Glutamatergic neuron (in vitro differentiated cells): ENCODE data around the gene PRDM8. TPM values are rescaled to one million over a fixed set of nuclear protein-coding genes. Genes with fewer than 3 reads are reported as not detected.
A peak's percentile ranks its signal among the peaks of the same experiment; 100 is the strongest.

Source experiments
- DNase-seq: peaks from one replicate; pipeline ENCODE4 v3.0.0; 2022
- H3K27ac Mint-ChIP-seq: one replicate; pipeline ENCODE4 v1.8.0; 2020; ENCODE audit warnings: mild to moderate bottlenecking, mixed read lengths, inconsistent platforms; ENCODE audit not compliant: unreplicated experiment
- H3K27me3 Mint-ChIP-seq: one replicate; pipeline ENCODE4 v1.8.0; 2020; ENCODE audit warnings: mild to moderate bottlenecking, moderate library complexity, mixed read lengths, inconsistent platforms; ENCODE audit not compliant: unreplicated experiment
- H3K36me3 Mint-ChIP-seq: one replicate; pipeline ENCODE4 v1.8.0; 2020; ENCODE audit warnings: mild to moderate bottlenecking, mixed read lengths, inconsistent platforms; ENCODE audit not compliant: unreplicated experiment
- H3K4me1 Mint-ChIP-seq: one replicate; pipeline ENCODE4 v1.8.0; 2020; ENCODE audit warnings: mild to moderate bottlenecking, low read depth, mixed read lengths, inconsistent platforms; ENCODE audit not compliant: unreplicated experiment
- H3K4me3 Mint-ChIP-seq: one replicate; pipeline ENCODE4 v1.8.0; 2020; ENCODE audit warnings: mild to moderate bottlenecking, mixed read lengths, inconsistent platforms; ENCODE audit not compliant: unreplicated experiment
- H3K9me3 Mint-ChIP-seq: one replicate; pipeline ENCODE4 v1.8.0; 2020; ENCODE audit warnings: mild to moderate bottlenecking, moderate library complexity, mixed read lengths, inconsistent platforms; ENCODE audit not compliant: unreplicated experiment
- CTCF ChIP-seq: fragments of 200-600 bp; sonication (generic); IDR thresholded peaks from one replicate; pipeline ENCODE4 v1.5.0; 2021; ENCODE audit not compliant: partially characterized antibody, unreplicated experiment
- total RNA-seq: library from RNA; stranded (reverse); fragmentation: NEBNext Ultra II Directional; extraction: Animal tissue kit (Norgen Biotek cat#: 25700); gene quantifications from one replicate; pipeline ENCODE4 v1.2.1, GENCODE V29; 2021; ENCODE audit not compliant: unreplicated experiment

Gene PRDM8
- total RNA-seq, 1 donor from 2014 or later = 16.6 TPM

- Mint-ChIP-seq H3K27ac (no peak overlapping the region), H3K9me3 (peaks cover 19% of the 10 kb centered on the region), H3K4me3 (peak overlapping the region; percentile 81), H3K27me3 (peaks cover 25% of the 10 kb centered on the region), H3K4me1 (peaks cover 42% of the 10 kb centered on the region), H3K36me3 (no peaks in the 10 kb centered on the region)
- no peak for DNase-seq
- no peak for TF ChIP-seq CTCF
Observed at GRCh38 chr4:80189581-80189955, 7.7 kb upstream of the PRDM8 start.

DNA sequence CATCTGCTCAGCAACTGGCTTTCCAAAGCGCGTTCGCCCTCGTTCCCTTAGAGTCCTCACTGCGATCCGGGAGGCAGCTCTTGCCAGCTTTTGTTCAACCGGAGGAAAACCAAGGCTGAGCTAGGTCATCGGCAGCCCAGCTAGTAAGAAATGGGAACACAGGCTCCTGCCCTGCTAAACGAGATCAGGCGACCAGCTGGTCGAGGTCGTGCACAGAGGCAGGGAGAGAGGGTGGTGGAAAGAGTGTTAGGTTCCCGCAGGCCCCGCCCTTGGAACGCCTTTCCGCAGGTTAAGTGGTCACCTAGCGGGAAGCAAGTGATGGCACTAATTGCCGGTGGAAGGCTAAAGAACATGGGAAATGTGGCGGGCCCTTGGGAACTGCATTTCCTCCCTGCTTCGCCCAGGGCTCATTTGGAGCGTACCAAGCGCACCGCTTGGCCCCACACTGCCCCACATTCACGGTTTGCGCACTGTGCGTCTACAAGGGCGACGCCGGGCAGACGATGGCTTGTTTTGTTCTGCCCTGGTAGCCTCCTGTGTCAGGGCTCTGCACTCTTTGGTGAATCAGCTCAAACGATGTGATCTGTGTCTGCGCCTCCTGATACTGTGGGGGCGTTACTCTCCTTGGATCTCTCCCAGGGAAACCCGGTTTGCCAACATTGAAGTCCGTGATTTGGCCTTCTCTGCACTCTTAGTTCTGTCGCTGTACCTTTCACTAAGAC is 7.2 kb upstream of the PRDM8 start:
- Mint-ChIP-seq H3K4me3 (peak overlapping the region; percentile 81), H3K36me3 (no peaks in the 10 kb centered on the region), H3K4me1 (peaks cover 41% of the 10 kb centered on the region), H3K27me3 (peaks cover 25% of the 10 kb centered on the region), H3K27ac (no peak overlapping the region), H3K9me3 (peaks cover 17% of the 10 kb centered on the region)
- no peak for DNase-seq
- no peak for TF ChIP-seq CTCF

DNA sequence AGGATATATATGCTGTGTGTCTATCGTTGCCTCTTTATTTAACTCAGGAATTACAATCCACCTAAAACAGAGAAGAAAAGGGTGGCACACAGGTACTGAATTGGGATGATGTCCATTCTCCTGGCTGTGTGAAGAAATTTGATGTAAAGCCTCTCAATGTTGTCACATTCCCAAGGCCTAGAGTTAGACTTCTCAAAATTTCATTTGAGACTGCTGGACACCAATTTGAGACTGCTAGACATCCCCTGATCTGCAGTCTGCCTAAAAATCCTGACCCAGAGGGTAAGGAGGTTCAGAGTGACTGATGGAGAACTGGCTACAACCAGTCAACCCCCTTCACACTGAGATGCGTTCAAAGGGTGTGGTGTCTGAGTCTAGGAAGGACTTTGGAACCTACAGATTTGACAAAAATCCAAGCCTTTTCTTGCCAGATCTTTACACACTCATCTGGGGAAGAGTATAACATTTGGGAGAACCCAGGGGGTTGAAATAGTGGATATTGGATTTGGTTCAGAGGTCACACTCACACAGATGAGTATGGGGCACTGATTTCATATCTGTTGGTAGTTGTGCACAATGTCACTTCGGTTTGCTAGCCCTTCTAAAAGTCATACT is 4.9 kb upstream of the PRDM8 start:
- TF ChIP-seq CTCF = no peak
- Mint-ChIP-seq H3K27me3 (peaks cover 16% of the 10 kb centered on the region), H3K36me3 (no peaks in the 10 kb centered on the region), H3K9me3 (peaks cover 16% of the 10 kb centered on the region), H3K4me3 (no peak overlapping the region), H3K4me1 (peaks cover 36% of the 10 kb centered on the region), H3K27ac (no peak overlapping the region)
- DNase-seq = no peak

DNA sequence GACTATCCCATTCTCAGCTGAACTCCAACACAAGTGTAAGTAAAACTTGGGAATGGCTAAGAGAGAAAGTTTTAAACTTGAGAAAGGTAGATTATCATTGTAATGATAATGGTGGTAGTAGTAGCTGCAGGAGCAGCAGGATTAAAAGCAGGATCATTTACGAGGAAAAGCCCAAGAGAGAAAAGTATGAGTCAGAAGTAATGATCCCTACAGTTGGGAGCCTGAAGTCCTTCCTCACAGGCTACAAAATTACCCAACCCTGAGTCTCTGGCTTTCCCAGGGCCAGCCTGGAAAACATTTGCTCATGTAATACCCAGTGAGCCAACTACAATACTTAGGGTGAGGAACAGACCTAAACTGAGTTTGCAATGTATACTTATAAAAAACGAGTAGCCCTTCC is 4.4 kb upstream of the PRDM8 start:
- no peak overlapping the region for H3K27ac Mint-ChIP-seq
- peaks cover 14% of the 10 kb centered on the region for H3K9me3 Mint-ChIP-seq
- H3K27me3 Mint-ChIP-seq = peaks cover 14% of the 10 kb centered on the region
- no peaks in the 10 kb centered on the region for H3K36me3 Mint-ChIP-seq
- no peak overlapping the region for H3K4me3 Mint-ChIP-seq
- no peak for TF ChIP-seq CTCF
- H3K4me1 Mint-ChIP-seq = peaks cover 34% of the 10 kb centered on the region
- DNase-seq = no peak

GRCh38 chr4:80195441-80196140 is 1.7 kb upstream of the PRDM8 start:
- Mint-ChIP-seq H3K27me3 (peaks cover 11% of the 10 kb centered on the region), H3K36me3 (no peaks in the 10 kb centered on the region), H3K27ac (no peak overlapping the region), H3K4me1 (peaks cover 26% of the 10 kb centered on the region), H3K9me3 (peaks cover 18% of the 10 kb centered on the region), H3K4me3 (peak overlapping the region; percentile 95)
- no peak for TF ChIP-seq CTCF
- DNase-seq = no peak
